A549 (cell line): ENCODE measurements around the gene CAV2. TPM values are rescaled to one million over a fixed set of nuclear protein-coding genes. Genes with fewer than 3 reads are reported as not detected.

Experiments
- ATAC-seq, 2 experiments: fragments of 200-7000 bp in 1 of 2; fragments of >200 bp in 1 of 2; cut with Nextera tagmentation in 1 of 2; cut with Tn5 transposase in 1 of 2; 3 replicates each; pipeline versions ENCODE4 v1.8.0 to v1.9.1; 2018 to 2020; ENCODE audit warnings: mild to moderate bottlenecking in 1 of 2, moderate library complexity in 1 of 2
- CTCF ChIA-PET: fragments of 300-600 bp; sonication (Branson Sonifier 250); formaldehyde crosslinking; extraction: SDS; loops from one replicate; lab custom pipeline; 2021; ENCODE audit warnings: antibody characterized with exemption, inconsistent platforms; lab: Yijun Ruan, JAX
- POLR2A ChIA-PET: fragments of 350-600 bp; formaldehyde crosslinking; extraction: SDS; loops from one replicate; lab custom pipeline; 2021; ENCODE audit warnings: antibody characterized with exemption, inconsistent platforms; lab: Yijun Ruan, JAX
- DNase-seq, 2 experiments: peaks; one replicate each; pipeline versions ENCODE4 v3.0.0 to v3.0.0-alpha.2; 2011 to 2016; ENCODE audit warnings: low read depth in 1 of 2, low spot score in 1 of 2
- FAIRE-seq: peaks from 2 replicates; lab custom pipeline; 2011; peaks lifted over from hg19 to GRCh38; lab: Jason Lieb, UNC
- H3K27ac ChIP-seq, 2 experiments: fragments of >200 bp; sonication (Bioruptor Twin); formaldehyde crosslinking; 3 replicates each; pipeline ENCODE4 v1.5.1; 2016 to 2017
- H3K4me1 ChIP-seq: fragments of >200 bp; sonication (Bioruptor Twin); formaldehyde crosslinking; 3 replicates; pipeline ENCODE4 v1.6.1; 2016
- H3K4me2 ChIP-seq: fragments of >200 bp; sonication (Bioruptor Twin); formaldehyde crosslinking; 3 replicates; pipeline ENCODE4 v1.6.1; 2016
- H3K4me3 ChIP-seq: fragments of >200 bp; sonication (Bioruptor Twin); formaldehyde crosslinking; 3 replicates; pipeline ENCODE4 v1.5.1; 2016
- H3K9me3 ChIP-seq: fragments of >200 bp; sonication (Bioruptor Twin); formaldehyde crosslinking; 3 replicates; pipeline ENCODE4 v1.6.1; 2016
- BHLHE40 ChIP-seq: IDR thresholded peaks from 2 replicates; pipeline ENCODE4 v1.6.1; 2012; ENCODE audit warnings: low read depth, low read length, inconsistent platforms
- CBX8 ChIP-seq: fragments of 200-600 bp; sonication (generic); IDR thresholded peaks from 2 replicates; pipeline ENCODE4 v1.6.1; 2016
- CHD2 ChIP-seq: fragments of 150-350 bp; IDR thresholded peaks from 2 replicates; pipeline ENCODE4 v1.6.1; 2014; ENCODE audit warnings: low read length; ENCODE audit not compliant: partially characterized antibody
- CHD4 ChIP-seq: fragments of 200-600 bp; sonication (generic); IDR thresholded peaks from 2 replicates; pipeline ENCODE4 v1.6.1; 2016; ENCODE audit warnings: antibody characterized with exemption, mild to moderate bottlenecking, borderline replicate concordance
- FOXS1 ChIP-seq: fragments of 250-450 bp; sonication (Bioruptor Pico); IDR thresholded peaks from 2 replicates; pipeline ENCODE4 v1.5.0; 2020; ENCODE audit warnings: mild to moderate bottlenecking, moderate library complexity
- HDAC2 ChIP-seq: fragments of 200-600 bp; sonication (generic); IDR thresholded peaks from 2 replicates; pipeline ENCODE4 v1.6.1; 2016
- HOXA7 ChIP-seq: fragments of 250-450 bp; sonication (Bioruptor Pico); IDR thresholded peaks from 2 replicates; pipeline ENCODE4 v1.5.0; 2020; ENCODE audit warnings: mild to moderate bottlenecking, moderate library complexity
- HOXB5 ChIP-seq: fragments of 250-450 bp; sonication (Bioruptor Pico); IDR thresholded peaks from 2 replicates; pipeline ENCODE4 v1.5.0; 2020; ENCODE audit warnings: mild to moderate bottlenecking, moderate library complexity
- JUN ChIP-seq, 2 experiments: fragments of >200 bp; sonication (Bioruptor Twin); formaldehyde crosslinking; IDR thresholded peaks; 2 replicates in 1 of 2; 3 replicates in 1 of 2; pipeline ENCODE4 v1.6.1; 2016 to 2017
- KDM5A ChIP-seq: fragments of 200-600 bp; sonication (generic); IDR thresholded peaks from 2 replicates; pipeline ENCODE4 v1.6.1; 2016; ENCODE audit warnings: antibody characterized with exemption, mild to moderate bottlenecking
- MYC ChIP-seq: IDR thresholded peaks from 2 replicates; pipeline ENCODE4 v1.6.1; 2012; ENCODE audit warnings: mild to moderate bottlenecking, inconsistent platforms, low read length, improper control_type of control experiment, borderline replicate concordance
- POLR2A ChIP-seq: IDR thresholded peaks from 2 replicates; pipeline ENCODE4 v1.6.1; 2012; ENCODE audit warnings: mild to moderate bottlenecking, low read length
- RNF2 ChIP-seq: fragments of 200-600 bp; sonication (generic); IDR thresholded peaks from 2 replicates; pipeline ENCODE4 v1.6.1; 2016; ENCODE audit warnings: low read depth, mild to moderate bottlenecking, antibody characterized with exemption, moderate library complexity, borderline replicate concordance
- SMC3 ChIP-seq: fragments of >200 bp; sonication (Bioruptor Twin); formaldehyde crosslinking; IDR thresholded peaks from 3 replicates; pipeline ENCODE4 v1.6.1; 2018; ENCODE audit warnings: inconsistent platforms
- SREBF2 ChIP-seq: fragments of 450-650 bp; IDR thresholded peaks from 2 replicates; pipeline ENCODE4 v1.6.1; 2014; ENCODE audit warnings: mild to moderate bottlenecking, moderate library complexity
- TFCP2L1 ChIP-seq: fragments of 250-450 bp; sonication (Bioruptor Pico); IDR thresholded peaks from 2 replicates; pipeline ENCODE4 v1.5.0; 2021; ENCODE audit warnings: mild to moderate bottlenecking
- ZFP36 ChIP-seq: fragments of 450-650 bp; IDR thresholded peaks from 2 replicates; pipeline ENCODE4 v1.6.1; 2014; ENCODE audit warnings: borderline replicate concordance; ENCODE audit not compliant: partially characterized antibody
- ZSCAN20 ChIP-seq: fragments of 250-450 bp; sonication (Bioruptor Pico); IDR thresholded peaks from 2 replicates; pipeline ENCODE4 v1.8.0; 2022; ENCODE audit warnings: mild to moderate bottlenecking, moderate library complexity
- WGBS: methylation state at CpG from one replicate; pipeline ENCODE4 v1.1.6; 2017; ENCODE audit errors: missing lambda C conversion rate; 5-methylcytosine and 5-hydroxymethylcytosine counted together
- polyA plus RNA-seq, 4 experiments: library from polyadenylated mRNA; depleted of rRNA in 3 of 4; stranded (reverse); fragments of >200 nt; fragmentation: RNase III in 1 of 4; extraction: RNeasy Plus Mini Kit Qiagen cat#74134 plus additional on column Dnase treatment in 1 of 4; gene quantifications; 2 replicates in 3 of 4; 3 replicates in 1 of 4; pipeline ENCODE4 v1.2.3, GENCODE V29; 2011 to 2017
- TF ChIP-seq, protein P1 (sequence below): fragments of 150-350 bp; IDR thresholded peaks from 2 replicates; pipeline ENCODE4 v1.6.1; 2014; ENCODE audit warnings: low read depth, mild to moderate bottlenecking, low read length
- TF ChIP-seq, protein P2 (sequence below): fragments of >200 bp; sonication (Bioruptor Twin); formaldehyde crosslinking; IDR thresholded peaks from 3 replicates; pipeline ENCODE4 v1.6.1; 2016
- TF ChIP-seq, protein P3 (sequence below): fragments of 250-450 bp; sonication (Bioruptor Pico); IDR thresholded peaks from 2 replicates; pipeline ENCODE4 v1.5.0; 2021; ENCODE audit warnings: mild to moderate bottlenecking, moderate library complexity, borderline replicate concordance
- TF ChIP-seq, protein P4 (sequence below): fragments of >200 bp; sonication (Bioruptor Twin); formaldehyde crosslinking; IDR thresholded peaks from 2 replicates; pipeline ENCODE4 v1.6.1; 2016
- TF ChIP-seq, protein P5 (sequence below): fragments of 450-650 bp; IDR thresholded peaks from 2 replicates; pipeline ENCODE4 v1.6.1; 2014; ENCODE audit warnings: antibody characterized with exemption
- TF ChIP-seq, protein P6 (sequence below): IDR thresholded peaks from 2 replicates; pipeline ENCODE4 v1.6.1; 2012

CAV2 gene
- polyA plus RNA-seq, 2 of the 4 experiments (the other 2 are of a cell fraction), result 156 to 257 TPM

DNA sequence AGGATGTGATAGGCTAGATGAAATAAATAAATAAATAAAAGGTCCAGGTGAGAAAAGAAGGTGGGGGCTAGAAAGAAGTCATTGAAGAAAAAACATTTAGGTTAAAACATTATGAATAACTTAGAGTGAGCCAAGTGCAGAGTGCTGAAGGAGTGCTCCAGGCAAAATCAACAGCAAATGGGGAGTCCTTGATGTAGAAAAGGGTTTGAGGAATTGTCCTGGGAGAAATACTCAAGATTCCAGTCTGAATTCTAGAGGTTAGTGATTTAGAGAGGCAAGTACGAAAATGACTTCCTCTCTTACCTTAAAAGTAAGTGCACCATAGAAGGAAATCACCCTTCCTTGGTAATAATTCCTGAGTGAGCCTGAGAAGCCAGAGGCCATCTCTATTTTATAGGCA is 44.9 kb downstream of the CAV2 start:
- Histone ChIP-seq H3K27ac (no peak overlapping the region), H3K9me3 (no peaks in the 10 kb centered on the region), H3K4me1 (peaks cover 49% of the 10 kb centered on the region), H3K4me2 (no peak overlapping the region), H3K4me3 (no peak overlapping the region)
- TF ChIP-seq CBX8 (no peak), CHD4 (no peak), HOXB5 (CRISPR knock-in tag) (no peak), FOXS1 (no peak), TFCP2L1 (CRISPR knock-in tag) (no peak), BHLHE40 (no peak), MYC (no peak), SREBF2 (no peak), POLR2A (no peak)
- TF ChIP-seq, protein P1, sequence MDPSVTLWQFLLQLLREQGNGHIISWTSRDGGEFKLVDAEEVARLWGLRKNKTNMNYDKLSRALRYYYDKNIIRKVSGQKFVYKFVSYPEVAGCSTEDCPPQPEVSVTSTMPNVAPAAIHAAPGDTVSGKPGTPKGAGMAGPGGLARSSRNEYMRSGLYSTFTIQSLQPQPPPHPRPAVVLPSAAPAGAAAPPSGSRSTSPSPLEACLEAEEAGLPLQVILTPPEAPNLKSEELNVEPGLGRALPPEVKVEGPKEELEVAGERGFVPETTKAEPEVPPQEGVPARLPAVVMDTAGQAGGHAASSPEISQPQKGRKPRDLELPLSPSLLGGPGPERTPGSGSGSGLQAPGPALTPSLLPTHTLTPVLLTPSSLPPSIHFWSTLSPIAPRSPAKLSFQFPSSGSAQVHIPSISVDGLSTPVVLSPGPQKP, result no peak
- TF ChIP-seq, protein P2, sequence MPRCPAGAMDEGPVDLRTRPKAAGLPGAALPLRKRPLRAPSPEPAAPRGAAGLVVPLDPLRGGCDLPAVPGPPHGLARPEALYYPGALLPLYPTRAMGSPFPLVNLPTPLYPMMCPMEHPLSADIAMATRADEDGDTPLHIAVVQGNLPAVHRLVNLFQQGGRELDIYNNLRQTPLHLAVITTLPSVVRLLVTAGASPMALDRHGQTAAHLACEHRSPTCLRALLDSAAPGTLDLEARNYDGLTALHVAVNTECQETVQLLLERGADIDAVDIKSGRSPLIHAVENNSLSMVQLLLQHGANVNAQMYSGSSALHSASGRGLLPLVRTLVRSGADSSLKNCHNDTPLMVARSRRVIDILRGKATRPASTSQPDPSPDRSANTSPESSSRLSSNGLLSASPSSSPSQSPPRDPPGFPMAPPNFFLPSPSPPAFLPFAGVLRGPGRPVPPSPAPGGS, result no peak
- ChIA-PET CTCF (interaction anchor here (1.6 to 9.9 kb wide), 2 partner anchors 18 to 286 kb away, joined by 7 to 73 read pairs; no protein-coding TSS in a partner anchor), POLR2A (no interaction called here)
- no peak for ATAC-seq
- no peak for FAIRE-seq
- WGBS, result 79% methylated on average over 1 of the region's 1 CpG
- no peak for DNase-seq

DNA sequence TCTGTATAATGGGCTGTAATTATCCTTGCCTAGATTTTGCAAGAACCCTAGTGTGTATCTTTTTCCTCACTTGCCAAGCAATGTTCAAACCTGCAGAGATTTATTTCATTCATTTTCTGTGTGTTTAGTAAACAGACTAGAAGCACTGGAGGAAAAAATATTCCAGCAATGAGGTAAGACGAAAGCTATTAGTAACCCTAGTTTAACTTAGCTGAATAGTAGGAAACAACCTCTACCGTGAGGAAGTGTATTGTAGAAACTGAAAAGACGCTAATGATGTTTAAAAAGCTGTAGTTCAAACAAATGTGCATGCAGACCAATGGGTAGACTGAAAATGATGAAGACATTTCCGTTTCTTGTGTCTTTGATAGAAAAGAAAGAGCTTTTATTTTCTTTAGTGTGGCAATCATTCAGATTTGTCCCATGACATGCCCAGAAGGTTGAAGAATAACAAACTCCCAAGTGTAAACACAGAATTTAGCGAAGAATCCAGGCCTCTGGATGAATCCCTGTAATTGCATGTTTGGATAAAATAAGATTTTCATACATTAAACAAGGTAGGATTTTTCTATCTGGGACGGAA is 46.0 kb downstream of the CAV2 start:
- no peak for ATAC-seq
- H3K4me1 ChIP-seq, result peaks cover 42% of the 10 kb centered on the region
- 74% methylated on average over 6 of the region's 6 CpGs for WGBS
- POLR2A ChIA-PET, result no interaction called here
- no peaks in the 10 kb centered on the region for H3K9me3 ChIP-seq
- DNase-seq, result no peak
- no peak for TF ChIP-seq RNF2
- no peak for TF ChIP-seq KDM5A
- no peak overlapping the region for H3K27ac ChIP-seq
- no peak overlapping the region for H3K4me3 ChIP-seq
- H3K4me2 ChIP-seq, result no peak overlapping the region
- CTCF ChIA-PET, result interaction anchor here (1.2 to 3.5 kb wide), 4 partner anchors 19 to 287 kb away, joined by 4 to 15 read pairs (median 7); no protein-coding TSS in a partner anchor
- FAIRE-seq, result no peak

- H3K4me2 ChIP-seq, result no peak overlapping the region
- H3K9me3 ChIP-seq, result no peaks in the 10 kb centered on the region
- no peak overlapping the region for H3K27ac ChIP-seq
- CTCF ChIA-PET, result interaction anchor here (1.0 to 3.5 kb wide), 5 partner anchors 20 to 296 kb away, joined by 3 to 15 read pairs (median 4); no protein-coding TSS in a partner anchor
- FAIRE-seq (no peak), ATAC-seq (no peak), DNase-seq (no peak)
- no peak overlapping the region for H3K4me3 ChIP-seq
- POLR2A ChIA-PET, result no interaction called here
- WGBS, result 91% methylated on average over 11 of the region's 11 CpGs
- TF ChIP-seq, protein P3, sequence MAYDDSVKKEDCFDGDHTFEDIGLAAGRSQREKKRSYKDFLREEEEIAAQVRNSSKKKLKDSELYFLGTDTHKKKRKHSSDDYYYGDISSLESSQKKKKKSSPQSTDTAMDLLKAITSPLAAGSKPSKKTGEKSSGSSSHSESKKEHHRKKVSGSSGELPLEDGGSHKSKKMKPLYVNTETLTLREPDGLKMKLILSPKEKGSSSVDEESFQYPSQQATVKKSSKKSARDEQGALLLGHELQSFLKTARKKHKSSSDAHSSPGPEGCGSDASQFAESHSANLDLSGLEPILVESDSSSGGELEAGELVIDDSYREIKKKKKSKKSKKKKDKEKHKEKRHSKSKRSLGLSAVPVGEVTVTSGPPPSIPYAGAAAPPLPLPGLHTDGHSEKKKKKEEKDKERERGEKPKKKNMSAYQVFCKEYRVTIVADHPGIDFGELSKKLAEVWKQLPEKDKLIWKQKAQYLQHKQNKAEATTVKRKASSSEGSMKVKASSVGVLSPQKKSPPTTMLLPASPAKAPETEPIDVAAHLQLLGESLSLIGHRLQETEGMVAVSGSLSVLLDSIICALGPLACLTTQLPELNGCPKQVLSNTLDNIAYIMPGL (CRISPR knock-in tag), result no peak
- TF ChIP-seq ZSCAN20 (CRISPR knock-in tag) (no peak), JUN (IDR thresholded peaks at IDR 0.05) (no peak), SMC3 (no peak), HOXA7 (CRISPR knock-in tag) (no peak), CHD2 (no peak), ZFP36 (no peak), HDAC2 (no peak), HOXB5 (CRISPR knock-in tag) (no peak)
- TF ChIP-seq, protein P4, sequence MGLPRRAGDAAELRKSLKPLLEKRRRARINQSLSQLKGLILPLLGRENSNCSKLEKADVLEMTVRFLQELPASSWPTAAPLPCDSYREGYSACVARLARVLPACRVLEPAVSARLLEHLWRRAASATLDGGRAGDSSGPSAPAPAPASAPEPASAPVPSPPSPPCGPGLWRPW, result no peak
- TF ChIP-seq, protein P5, sequence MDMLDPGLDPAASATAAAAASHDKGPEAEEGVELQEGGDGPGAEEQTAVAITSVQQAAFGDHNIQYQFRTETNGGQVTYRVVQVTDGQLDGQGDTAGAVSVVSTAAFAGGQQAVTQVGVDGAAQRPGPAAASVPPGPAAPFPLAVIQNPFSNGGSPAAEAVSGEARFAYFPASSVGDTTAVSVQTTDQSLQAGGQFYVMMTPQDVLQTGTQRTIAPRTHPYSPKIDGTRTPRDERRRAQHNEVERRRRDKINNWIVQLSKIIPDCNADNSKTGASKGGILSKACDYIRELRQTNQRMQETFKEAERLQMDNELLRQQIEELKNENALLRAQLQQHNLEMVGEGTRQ, result no peak
- TF ChIP-seq, protein P6, sequence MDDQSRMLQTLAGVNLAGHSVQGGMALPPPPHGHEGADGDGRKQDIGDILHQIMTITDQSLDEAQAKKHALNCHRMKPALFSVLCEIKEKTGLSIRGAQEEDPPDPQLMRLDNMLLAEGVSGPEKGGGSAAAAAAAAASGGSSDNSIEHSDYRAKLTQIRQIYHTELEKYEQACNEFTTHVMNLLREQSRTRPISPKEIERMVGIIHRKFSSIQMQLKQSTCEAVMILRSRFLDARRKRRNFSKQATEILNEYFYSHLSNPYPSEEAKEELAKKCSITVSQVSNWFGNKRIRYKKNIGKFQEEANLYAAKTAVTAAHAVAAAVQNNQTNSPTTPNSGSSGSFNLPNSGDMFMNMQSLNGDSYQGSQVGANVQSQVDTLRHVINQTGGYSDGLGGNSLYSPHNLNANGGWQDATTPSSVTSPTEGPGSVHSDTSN, result no peak
- H3K4me1 ChIP-seq, result peaks cover 37% of the 10 kb centered on the region
These were observed 46.5 kb downstream of the CAV2 start for GRCh38 chr7:116546054-116546453.
